HS-5 (cell line): ENCODE measurements around the gene KLHL28.
A peak's percentile ranks its signal among the peaks of the same experiment; 100 is the strongest.

Experiments
- DNase-seq: peaks from one replicate; pipeline ENCODE4 v3.0.0-alpha.2; 2012; ENCODE audit warnings: low read depth

The KLHL28 gene, protein sequence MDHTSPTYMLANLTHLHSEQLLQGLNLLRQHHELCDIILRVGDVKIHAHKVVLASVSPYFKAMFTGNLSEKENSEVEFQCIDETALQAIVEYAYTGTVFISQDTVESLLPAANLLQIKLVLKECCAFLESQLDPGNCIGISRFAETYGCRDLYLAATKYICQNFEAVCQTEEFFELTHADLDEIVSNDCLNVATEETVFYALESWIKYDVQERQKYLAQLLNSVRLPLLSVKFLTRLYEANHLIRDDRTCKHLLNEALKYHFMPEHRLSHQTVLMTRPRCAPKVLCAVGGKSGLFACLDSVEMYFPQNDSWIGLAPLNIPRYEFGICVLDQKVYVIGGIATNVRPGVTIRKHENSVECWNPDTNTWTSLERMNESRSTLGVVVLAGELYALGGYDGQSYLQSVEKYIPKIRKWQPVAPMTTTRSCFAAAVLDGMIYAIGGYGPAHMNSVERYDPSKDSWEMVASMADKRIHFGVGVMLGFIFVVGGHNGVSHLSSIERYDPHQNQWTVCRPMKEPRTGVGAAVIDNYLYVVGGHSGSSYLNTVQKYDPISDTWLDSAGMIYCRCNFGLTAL

DNA sequence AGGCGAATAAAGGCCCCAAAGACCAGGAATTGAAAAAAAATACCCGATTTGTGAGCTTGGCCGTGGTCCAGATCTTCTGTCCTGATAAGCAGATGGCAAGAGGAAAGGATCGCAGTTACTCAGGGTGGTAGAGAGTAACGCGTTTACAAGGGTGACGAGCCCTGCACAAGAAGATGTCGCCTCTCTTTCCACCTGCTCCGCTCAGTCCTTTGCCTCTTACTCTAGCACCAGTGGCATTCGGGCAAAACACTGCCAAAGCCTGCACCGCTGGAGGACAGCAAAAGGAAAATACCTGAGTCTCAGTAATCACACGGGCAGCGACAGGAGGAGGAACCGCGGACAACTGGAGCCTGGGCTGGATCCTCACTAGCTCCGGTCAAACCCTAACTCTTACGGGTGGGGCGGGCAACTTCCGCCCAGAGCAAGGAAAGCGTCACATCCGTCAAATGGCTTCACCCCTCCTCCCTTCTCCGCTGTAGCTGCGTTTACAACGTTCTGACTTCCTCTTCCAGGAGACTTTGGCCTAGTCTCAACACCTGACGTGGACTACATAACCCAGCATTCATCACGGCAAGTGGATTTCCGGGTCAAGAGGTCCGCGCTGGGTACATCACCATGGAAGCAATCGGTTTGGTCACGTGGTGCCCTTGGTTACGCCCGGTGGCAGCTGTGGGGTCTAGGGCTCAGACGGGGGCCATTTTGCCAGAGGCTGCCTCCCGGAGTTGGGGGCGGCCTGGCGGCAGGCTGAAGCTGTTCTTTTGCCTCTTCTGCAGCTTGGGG is at the start of gene KLHL28, which contains the start of gene TOGARAM1:
Gene KLHL28, minus strand, starts transcription at position 394 of the 780 bp plus-strand sequence. CDS start 16,019 bp downstream, outside the sequence.
Gene TOGARAM1, plus strand, starts transcription at position 637 of the 780 bp plus-strand sequence. CDS start 232 bp downstream, outside the sequence.
- peak; percentile 99 for DNase-seq

- no peak for DNase-seq
These were observed 42.2 kb upstream of the KLHL28 start for GRCh38 chr14:45003924-45004323.

DNA sequence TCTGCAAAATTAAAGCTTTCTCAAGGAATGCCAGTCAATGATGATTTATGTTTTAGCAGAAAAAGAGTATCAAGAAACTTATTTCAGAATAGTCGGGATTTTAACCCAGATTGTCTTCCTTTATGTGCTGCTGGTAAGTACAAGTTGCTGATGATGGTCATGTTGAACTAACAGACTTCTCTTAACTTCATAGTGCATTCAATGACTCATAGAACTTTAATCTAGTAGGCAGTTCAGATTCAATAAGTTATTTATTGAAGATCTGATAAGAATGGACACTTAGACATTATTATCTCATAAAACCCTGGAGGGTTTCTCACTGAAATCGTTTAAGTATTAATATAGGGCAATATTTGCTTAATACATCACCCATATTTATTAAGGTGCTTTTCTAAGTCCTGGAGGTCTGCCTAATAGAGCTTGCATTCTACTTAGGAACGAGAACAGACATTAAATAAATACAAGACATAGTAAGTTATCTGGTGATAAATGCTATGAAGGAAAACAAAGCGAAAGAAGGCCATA is 34.1 kb upstream of the KLHL28 start:
- no peak for DNase-seq

GRCh38 chr14:44995196-44995595 is 33.4 kb upstream of the KLHL28 start:
- no peak for DNase-seq

- no peak for DNase-seq
These were observed 28.8 kb upstream of the KLHL28 start for GRCh38 chr14:44990533-44990932.

- no peak for DNase-seq
These were observed 28.0 kb upstream of the KLHL28 start for GRCh38 chr14:44989497-44990440.

DNA sequence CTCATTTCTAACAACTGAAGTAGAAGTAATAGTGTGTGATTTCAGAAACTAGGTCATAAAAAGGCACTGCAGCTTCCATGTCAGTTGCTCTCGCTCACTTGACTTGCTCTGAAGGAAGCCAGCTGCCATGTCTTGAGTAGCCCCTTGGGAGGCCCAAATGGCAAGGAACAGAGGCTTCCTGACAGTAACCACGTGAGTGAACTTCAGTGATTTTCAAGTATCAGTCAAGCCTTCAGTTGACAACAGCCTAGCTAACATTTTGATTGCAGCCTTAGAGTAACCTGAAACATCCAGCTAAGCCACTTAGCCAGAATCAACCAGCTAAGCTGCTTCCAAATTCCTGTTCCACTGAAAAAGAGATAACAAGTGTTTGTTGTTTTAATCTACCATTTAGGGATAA is 26.9 kb upstream of the KLHL28 start:
- DNase-seq = no peak

DNA sequence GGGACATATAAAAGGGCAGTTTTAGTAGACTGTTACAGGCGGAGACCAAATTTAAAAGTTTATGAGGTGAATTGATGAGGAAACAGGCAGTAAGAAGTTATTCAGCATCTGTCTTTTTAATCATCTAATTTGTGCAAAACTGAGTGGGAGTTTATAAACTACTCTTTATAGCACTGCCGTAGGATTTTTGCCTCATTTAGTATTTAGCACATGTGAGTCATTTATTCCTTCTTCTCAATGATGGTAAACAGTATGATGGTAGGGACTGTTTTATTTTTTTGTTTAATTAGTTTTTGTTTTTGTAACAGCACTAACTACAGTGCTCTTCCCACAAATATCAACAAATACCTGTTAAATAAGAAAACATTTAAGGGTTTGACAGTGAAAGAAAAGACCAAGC is 20.8 kb upstream of the KLHL28 start:
- DNase-seq = no peak

GRCh38 chr14:44981198-44981597 is 19.5 kb upstream of the KLHL28 start:
- DNase-seq = no peak

- no peak for DNase-seq
These were observed 18.1 kb upstream of the KLHL28 start for GRCh38 chr14:44979740-44980356.

DNA sequence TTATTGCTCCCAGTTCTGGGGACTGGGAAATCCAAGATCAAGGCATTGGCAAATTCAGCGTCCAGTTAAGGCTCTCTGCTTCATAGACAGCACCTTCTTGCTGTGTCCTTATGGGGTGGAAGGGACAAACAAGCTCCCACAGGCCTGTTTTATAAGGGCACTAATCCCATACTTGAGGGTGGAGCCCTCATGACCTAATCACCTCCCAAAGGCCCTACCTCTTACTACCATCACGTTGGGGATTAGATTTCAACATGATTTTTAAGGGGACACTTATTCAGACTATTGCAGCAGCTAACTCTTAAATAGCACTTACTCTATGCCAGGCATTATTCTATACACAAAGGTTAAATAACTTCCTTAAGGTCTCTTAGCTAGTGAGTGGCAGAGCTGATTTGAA is 17.5 kb upstream of the KLHL28 start:
- no peak for DNase-seq

GRCh38 chr14:44971459-44971858 is 9.7 kb upstream of the KLHL28 start:
- no peak for DNase-seq

DNA sequence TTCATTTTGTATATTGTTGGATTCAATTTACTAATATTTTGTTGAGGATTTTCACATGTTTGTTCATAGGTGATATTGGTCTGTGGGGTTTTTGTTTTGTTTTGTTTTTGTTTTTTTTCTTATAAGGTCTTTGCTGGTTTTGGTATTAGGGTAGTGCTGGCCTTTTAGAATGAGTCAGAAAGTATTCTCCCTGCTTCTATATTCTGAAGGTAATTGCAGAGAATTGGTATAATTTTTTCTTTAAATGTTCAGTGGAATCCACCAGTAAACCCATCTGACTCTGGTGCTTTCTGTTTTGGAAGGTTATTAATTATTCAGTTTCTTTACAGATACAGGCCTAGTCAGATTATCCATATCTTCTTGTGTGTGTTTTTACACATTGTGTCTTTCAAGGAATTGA is 9.2 kb upstream of the KLHL28 start:
- no peak for DNase-seq

DNA sequence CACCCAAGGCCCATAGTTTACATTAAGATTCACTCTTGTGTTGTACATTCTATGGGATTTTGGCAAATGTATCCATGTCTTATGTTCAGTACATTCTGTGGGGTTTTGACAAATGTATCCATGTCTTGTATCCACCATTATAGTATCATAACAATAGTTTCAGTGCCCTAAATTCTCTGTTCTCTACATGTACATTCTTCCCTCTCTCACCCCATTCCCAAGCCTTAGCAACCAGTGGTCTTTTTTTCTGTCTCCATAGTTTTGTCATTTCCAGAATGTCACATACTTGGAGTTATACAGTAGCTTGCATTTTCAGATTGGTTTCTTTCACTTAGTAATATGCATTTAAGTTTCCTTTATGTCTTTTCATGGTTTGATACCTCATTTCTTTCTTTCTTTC is 7.0 kb upstream of the KLHL28 start:
- DNase-seq = no peak

- no peak for DNase-seq
These were observed 5.0 kb upstream of the KLHL28 start for GRCh38 chr14:44966601-44967336.

DNA sequence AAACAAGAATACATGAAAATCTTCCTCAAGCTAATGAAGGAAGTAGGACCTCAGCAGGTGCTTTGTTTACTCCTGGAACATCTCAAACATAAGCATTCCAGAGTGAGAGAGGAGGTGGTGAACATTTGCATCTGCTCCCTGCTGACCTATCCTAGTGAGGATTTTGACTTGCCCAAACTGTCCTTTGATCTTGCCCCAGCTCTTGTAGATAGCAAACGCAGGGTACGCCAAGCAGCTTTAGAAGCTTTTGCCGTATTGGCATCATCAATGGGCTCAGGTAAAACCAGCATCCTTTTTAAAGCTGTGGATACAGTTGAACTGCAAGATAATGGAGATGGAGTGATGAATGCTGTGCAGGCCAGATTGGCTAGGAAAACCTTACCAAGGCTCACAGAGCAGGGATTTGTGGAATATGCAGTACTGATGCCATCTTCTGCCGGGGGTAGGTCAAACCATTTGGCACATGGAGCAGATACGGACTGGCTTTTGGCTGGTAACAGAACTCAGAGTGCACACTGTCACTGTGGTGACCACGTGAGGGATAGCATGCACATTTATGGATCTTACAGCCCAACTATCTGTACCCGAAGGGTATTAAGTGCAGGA is 2.1 kb upstream of the KLHL28 start:
- DNase-seq = no peak

GRCh38 chr14:44963044-44963528 is 1.3 kb upstream of the KLHL28 start:
- DNase-seq = no peak

- no peak for DNase-seq
These were observed 742 bp upstream of the KLHL28 start for GRCh38 chr14:44962334-44963043.

- no peak for DNase-seq
These were observed 595 bp downstream of the KLHL28 start for GRCh38 chr14:44961151-44961553.
